DMS79 (cell line): ENCODE measurements around the gene ATP5MK.
"Not testable (repeated sequence)": the region's sequence is repeated elsewhere in the genome, so short reads cannot be mapped to it uniquely, and the experiment has no call there.

Source experiments
- DNase-seq: peaks from one replicate; lab custom pipeline; 2025; lab: John Stamatoyannopoulos, UW

Gene ATP5MK

GRCh38 chr10:103396789-103397087 lies 463 bp upstream of the ATP5MK start:
- DNase-seq, result no peak

- no peak for DNase-seq
Observed at GRCh38 chr10:103395754-103396066, 565 bp downstream of the ATP5MK start.

GRCh38 chr10:103394180-103394579 lies 2.1 kb downstream of the ATP5MK start:
- no peak for DNase-seq

- DNase-seq, result no peak
Observed at GRCh38 chr10:103382769-103383168, 13.5 kb downstream of the ATP5MK start.

DNA sequence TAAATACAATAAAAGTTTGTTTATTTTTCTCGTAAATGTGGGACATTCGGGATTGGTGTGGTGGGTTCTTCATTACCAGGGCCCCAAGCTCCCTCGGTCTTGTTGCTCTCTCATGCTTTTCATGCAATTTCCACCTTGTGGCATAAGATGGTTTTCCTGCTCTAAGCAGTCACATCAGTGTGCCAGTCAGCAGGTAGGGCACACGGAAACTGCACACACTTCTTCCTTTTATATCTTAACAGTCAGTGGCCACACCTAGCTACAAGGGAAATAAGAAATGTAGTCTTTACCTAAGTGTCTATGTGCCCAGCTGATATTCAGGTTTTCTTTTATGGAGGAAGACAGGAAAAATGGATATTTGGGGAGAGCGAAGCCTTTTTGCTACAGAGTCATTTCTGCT lies 22.0 kb downstream of the ATP5MK start:
- no peak for DNase-seq

- no peak for DNase-seq
Observed at GRCh38 chr10:103373544-103373943, 22.7 kb downstream of the ATP5MK start.

DNA sequence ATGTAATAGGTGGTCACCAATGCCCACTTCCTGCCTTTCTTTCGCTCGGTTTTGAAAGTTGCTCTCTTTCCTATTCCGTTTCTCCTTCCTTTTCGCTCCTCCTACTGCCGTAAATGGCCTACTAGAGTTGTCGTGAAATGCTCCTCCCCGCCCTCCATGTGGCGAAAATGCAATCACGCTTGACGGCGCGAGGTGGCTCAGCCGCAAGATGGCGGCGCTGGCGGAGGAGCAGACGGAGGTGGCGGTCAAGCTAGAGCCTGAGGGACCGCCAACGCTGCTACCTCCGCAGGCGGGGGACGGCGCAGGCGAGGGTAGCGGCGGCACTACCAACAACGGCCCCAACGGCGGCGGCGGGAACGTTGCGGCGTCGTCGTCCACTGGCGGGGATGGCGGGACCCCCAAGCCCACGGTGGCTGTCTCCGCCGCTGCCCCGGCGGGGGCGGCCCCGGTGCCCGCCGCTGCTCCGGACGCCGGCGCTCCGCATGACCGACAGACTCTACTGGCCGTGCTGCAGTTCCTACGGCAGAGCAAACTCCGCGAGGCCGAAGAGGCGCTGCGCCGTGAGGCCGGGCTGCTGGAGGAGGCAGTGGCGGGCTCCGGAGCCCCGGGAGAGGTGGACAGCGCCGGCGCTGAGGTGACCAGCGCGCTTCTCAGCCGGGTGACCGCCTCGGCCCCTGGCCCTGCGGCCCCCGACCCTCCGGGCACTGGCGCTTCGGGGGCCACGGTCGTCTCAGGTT lies 28.3 kb downstream of the ATP5MK start, which contains the start of gene TAF5:
TSS of gene TAF5 (plus strand) at position 195 of the 737 bp plus-strand sequence. CDS start at position 209, 14 bp downstream.
- peak; percentile 64 for DNase-seq

DNA sequence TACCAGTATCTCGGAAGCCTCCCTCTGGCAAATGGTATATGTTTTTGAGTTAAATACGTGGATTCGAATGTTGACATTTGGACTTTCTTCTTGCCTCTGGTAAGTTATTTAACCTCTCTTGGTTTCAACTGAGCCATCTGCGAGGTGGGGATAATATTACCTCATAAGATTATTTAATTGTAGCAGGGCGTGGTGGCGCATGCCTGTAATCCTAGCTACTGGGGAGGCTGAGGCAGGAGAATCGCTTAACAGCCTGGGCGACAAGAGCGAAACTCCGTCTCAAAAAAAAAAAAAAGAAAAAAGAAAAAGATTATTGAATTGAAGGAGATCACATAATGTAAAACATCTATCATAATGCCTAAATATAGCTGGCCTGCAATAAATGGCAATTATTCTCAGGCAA lies 28.9 kb downstream of the ATP5MK start:
- no peak for DNase-seq

DNA sequence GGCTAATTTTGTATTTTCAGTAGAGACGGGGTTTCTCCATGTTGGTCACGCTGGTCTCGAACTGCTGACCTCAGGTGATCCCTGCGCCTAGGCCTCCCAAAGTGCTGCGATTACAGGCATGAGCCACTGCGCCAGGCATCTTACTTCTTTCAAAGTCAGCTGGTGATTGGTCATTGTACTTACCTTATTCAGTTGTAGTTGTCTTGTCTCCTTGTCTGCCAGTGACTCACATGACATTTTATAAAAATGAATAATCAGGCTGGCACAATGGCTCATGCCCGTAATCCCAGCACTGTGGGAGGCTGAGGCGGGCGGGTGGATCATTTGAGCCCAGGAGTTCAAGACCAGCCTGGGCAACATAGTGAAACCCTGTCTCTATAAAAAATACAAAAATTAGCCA lies 35.5 kb downstream of the ATP5MK start:
- not testable (repeated sequence) for DNase-seq

DNA sequence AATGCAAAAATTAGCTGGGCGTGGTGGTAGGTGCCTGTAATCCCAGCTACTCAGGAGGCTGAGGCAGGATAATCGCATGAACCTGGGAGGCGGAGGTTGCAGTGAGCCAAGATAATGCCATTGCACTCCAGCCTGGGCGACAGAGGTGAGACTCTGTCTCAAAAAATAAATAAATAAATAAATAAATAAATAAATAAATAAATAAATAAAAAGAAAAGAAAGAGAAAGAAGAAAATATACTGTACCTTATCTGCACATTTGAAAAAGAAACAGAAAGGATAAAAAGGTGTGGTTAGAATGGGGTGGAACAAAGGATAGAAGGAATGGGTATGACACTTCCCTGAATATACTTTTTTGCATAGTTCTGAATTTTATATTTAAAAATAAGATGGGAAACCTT lies 36.8 kb downstream of the ATP5MK start:
- DNase-seq, result not testable (repeated sequence)

GRCh38 chr10:103355906-103356599 lies 40.2 kb downstream of the ATP5MK start:
- no peak for DNase-seq

DNA sequence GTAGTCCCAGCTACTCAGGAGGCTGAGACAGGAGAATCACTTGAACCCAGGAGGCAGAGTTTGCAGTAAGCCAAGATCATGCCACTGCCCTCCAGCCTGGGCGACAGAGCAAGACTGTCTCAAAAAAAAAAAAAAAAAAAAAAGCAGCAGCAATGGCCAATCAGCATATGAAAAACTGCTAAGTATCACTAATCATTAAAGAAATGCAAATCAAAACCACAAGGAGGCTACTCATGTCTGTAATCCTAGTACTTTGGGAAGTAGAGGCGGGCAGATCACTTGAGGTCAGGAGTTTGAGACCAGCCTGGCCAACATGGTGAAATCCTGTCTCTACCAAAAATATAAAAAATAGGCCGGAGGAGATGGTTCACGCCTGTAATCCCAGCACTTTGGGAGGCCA lies 41.7 kb downstream of the ATP5MK start:
- not testable (repeated sequence) for DNase-seq

- no peak for DNase-seq
Observed at GRCh38 chr10:103353281-103353680, 43.0 kb downstream of the ATP5MK start.

GRCh38 chr10:103350517-103351260 lies 45.6 kb downstream of the ATP5MK start, which contains the start of gene PCGF6:
PCGF6 (minus strand) TSS chr10:103351140; CDS start chr10:103351066, 74 bp downstream.
- DNase-seq, result peak; percentile 36

DNA sequence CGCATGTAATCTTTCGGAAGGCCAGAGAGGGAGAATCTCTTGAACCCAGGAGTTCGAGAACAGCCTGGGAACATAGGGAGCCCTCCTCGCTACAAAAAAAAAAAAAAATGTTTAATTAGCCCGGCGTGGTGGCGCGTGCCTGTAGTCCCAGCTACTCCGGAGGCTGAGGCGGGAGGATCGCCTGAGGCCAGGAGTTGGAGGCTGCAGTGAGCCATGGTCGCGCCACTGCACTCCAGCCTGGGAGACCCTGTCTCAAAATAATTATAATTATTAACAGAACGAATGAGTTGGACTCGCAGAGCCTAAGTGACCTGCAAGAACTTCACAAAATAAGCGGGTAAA lies 46.1 kb downstream of the ATP5MK start:
- DNase-seq, result no peak
